Parathyroid adenoma (tissue), 2 donors: ENCODE results near the gene LRRC8E.

ENCODE experiments used
- H2AFZ ChIP-seq: fragments of 300-600 bp; sonication (generic); one replicate; pipeline ENCODE4 v1.7.0; 2017; ENCODE audit warnings: antibody characterized with exemption, mild to moderate bottlenecking
- H3K27ac ChIP-seq: fragments of 300-600 bp; sonication (generic); one replicate; pipeline ENCODE4 v1.7.0; 2017
- H3K27me3 ChIP-seq: fragments of 300-600 bp; sonication (generic); one replicate; pipeline ENCODE4 v1.7.0; 2017; ENCODE audit warnings: low read length; ENCODE audit not compliant: control insufficient read depth, insufficient read depth
- H3K36me3 ChIP-seq: fragments of 300-600 bp; sonication (generic); one replicate; pipeline ENCODE4 v1.7.0; 2017; ENCODE audit warnings: low read length; ENCODE audit not compliant: control insufficient read depth, insufficient read depth
- H3K4me1 ChIP-seq: fragments of 300-600 bp; sonication (generic); one replicate; pipeline ENCODE4 v1.7.0; 2017; ENCODE audit warnings: control low read depth
- H3K4me2 ChIP-seq: fragments of 300-600 bp; sonication (generic); one replicate; pipeline ENCODE4 v1.7.0; 2017; ENCODE audit warnings: low read length
- H3K4me3 ChIP-seq: fragments of 300-600 bp; sonication (generic); one replicate; pipeline ENCODE4 v1.7.0; 2017; ENCODE audit warnings: low read depth, low read length
- H3K79me2 ChIP-seq: fragments of 300-600 bp; sonication (generic); one replicate; pipeline ENCODE4 v1.7.0; 2017; ENCODE audit warnings: control low read depth
- H3K9ac ChIP-seq: fragments of 300-600 bp; sonication (generic); one replicate; pipeline ENCODE4 v1.7.0; 2017; ENCODE audit warnings: mild to moderate bottlenecking
- H3K9me3 ChIP-seq: fragments of 300-600 bp; sonication (generic); one replicate; pipeline ENCODE4 v1.7.0; 2017; ENCODE audit warnings: low read length; ENCODE audit not compliant: control insufficient read depth
- TF ChIP-seq, protein P1 (sequence below): fragments of 300-600 bp; sonication (generic); IDR thresholded peaks from one replicate; pipeline ENCODE4 v1.7.0; 2017; ENCODE audit warnings: antibody characterized with exemption, mild to moderate bottlenecking
- donor health status: primary hyperparathyroidism.

LRRC8E gene

DNA sequence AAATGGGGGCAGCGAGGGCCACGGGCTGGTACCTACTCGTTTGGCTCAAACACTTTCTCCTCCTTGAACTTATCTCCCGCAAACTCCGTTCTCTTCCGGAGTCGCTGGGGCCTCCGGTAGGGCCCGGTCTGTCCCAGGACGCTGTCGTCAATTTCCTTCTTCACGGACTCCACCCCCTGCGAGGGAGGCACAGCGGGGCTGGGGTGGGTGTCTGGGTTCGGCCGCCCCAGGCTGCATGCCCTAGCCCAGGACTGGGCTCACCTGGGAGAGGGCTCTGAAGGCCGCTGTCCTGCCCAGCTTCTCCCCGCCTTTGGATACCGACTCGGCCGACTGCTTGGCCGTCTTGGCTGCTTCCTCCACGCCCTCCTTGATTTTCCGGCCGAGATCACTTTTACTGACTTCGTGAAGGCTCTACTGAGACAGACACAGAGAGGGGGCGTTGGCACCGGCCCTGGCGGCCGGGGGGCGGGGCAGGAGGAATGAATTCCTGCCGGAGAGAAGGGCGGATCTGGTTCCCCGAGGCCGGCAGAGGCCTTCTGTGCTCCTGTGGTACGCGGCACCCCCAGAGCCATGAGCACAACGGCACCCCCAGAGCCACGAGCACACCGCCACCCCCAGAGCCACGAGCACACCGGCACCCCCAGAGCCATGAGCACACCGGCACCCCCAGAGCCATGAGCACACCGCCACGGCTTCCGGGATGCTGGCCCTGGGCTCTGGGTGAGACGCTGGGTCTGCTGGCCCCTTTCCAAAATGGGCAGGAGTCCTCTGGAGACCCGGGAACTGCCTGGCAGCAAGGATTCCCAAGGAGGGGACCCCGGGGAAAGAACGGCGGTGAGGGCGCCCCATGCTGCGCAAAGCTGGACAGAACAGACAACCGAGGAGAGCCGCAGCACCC lies 45.8 kb downstream of the LRRC8E start:
- TF ChIP-seq, protein P1, sequence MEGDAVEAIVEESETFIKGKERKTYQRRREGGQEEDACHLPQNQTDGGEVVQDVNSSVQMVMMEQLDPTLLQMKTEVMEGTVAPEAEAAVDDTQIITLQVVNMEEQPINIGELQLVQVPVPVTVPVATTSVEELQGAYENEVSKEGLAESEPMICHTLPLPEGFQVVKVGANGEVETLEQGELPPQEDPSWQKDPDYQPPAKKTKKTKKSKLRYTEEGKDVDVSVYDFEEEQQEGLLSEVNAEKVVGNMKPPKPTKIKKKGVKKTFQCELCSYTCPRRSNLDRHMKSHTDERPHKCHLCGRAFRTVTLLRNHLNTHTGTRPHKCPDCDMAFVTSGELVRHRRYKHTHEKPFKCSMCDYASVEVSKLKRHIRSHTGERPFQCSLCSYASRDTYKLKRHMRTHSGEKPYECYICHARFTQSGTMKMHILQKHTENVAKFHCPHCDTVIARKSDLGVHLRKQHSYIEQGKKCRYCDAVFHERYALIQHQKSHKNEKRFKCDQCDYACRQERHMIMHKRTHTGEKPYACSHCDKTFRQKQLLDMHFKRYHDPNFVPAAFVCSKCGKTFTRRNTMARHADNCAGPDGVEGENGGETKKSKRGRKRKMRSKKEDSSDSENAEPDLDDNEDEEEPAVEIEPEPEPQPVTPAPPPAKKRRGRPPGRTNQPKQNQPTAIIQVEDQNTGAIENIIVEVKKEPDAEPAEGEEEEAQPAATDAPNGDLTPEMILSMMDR = no peak
- Histone ChIP-seq H2AFZ (no peak overlapping the region), H3K4me2 (no peak overlapping the region), H3K36me3 (no peaks in the 10 kb centered on the region), H3K27ac (no peak overlapping the region), H3K79me2 (no peaks in the 10 kb centered on the region), H3K27me3 (no peaks in the 10 kb centered on the region), H3K9ac (no peak overlapping the region), H3K4me3 (no peak overlapping the region), H3K9me3 (no peaks in the 10 kb centered on the region), H3K4me1 (no peaks in the 10 kb centered on the region)

DNA sequence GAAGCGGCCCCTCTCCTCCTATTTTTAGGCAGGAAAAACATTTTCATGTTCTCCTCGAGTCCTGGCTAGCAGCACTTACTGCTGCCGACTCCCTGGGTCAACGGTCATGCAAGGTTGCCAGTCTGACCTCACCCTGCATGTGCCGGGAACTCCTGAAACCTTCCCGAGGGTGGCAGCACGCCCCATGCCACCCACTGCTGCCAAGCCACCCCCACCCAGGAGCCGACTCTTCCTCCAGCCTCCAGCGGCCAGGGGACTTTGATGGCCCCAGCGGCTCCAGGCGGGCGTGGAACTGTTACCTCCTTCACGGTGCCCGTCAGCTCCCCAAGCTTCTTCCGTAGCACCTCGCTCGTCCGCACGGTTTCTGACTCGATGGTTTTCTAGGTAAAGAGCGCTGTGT lies 46.5 kb downstream of the LRRC8E start:
- no peaks in the 10 kb centered on the region for H3K36me3 ChIP-seq
- H3K9me3 ChIP-seq = no peaks in the 10 kb centered on the region
- no peaks in the 10 kb centered on the region for H3K27me3 ChIP-seq
- H2AFZ ChIP-seq = no peak overlapping the region
- no peak overlapping the region for H3K4me2 ChIP-seq
- no peak overlapping the region for H3K27ac ChIP-seq
- no peak overlapping the region for H3K4me3 ChIP-seq
- no peaks in the 10 kb centered on the region for H3K79me2 ChIP-seq
- no peaks in the 10 kb centered on the region for H3K4me1 ChIP-seq
- TF ChIP-seq, protein P1 = no peak
- H3K9ac ChIP-seq = no peak overlapping the region

DNA sequence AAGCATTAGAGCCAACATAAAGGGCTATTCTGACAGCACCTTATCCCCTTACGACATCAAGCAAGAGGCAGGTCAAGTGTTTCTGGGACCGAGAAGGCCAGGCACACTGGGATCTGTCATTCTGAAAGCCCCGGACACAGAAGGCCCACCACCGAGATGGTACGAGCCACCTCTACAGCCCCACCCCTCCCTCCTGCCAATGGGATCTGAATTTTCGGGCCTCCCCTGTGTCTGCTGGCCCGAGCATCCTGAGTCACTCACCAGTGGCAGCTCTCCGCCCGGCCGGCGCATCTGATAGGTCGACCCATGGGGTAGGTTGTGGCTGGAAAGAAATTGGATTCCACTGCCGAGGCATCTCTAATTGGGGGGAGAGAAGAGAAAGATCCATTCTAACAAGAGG lies 52.5 kb downstream of the LRRC8E start:
- H3K27me3 ChIP-seq = no peaks in the 10 kb centered on the region
- no peak overlapping the region for H2AFZ ChIP-seq
- H3K4me3 ChIP-seq = no peak overlapping the region
- no peak overlapping the region for H3K9ac ChIP-seq
- no peaks in the 10 kb centered on the region for H3K4me1 ChIP-seq
- TF ChIP-seq, protein P1 = no peak
- H3K79me2 ChIP-seq = peaks cover 23% of the 10 kb centered on the region
- H3K36me3 ChIP-seq = no peaks in the 10 kb centered on the region
- no peaks in the 10 kb centered on the region for H3K9me3 ChIP-seq
- no peak overlapping the region for H3K4me2 ChIP-seq
- no peak overlapping the region for H3K27ac ChIP-seq

DNA sequence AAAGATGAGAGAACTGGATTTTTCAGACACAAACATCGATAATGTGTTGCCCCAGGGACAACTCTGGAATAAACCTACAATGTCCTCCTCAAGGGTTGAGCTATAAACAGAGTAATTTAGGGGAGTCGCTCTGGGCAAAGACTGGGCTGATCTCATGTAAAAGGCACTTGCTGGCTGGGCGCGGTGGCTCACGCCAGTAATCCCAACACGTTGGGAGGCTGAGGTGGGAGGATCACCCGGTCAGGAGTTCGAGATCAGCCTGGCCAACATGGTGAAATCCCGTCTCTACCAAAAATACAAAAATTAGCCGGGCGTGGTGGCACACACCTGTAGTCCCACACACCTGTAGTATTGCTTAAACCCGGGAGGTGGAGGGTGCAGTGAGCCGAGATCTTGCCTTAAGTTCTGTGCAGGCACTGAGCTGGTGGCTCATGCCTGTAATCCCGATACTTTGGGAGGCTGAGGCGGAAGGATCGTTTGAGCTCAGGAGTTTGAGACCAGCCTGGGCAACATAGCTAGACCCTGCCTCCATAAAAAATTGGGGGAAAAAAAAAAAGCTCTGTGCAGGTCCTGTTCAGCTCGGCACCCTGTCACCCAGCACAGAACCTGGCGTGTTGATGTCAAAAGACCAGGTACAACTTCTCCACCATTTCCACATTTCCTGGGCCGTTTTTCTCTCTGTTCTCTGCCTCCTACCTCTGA lies 53.7 kb downstream of the LRRC8E start:
- no peak overlapping the region for H3K9ac ChIP-seq

More for the DNA sequence above, 53.7 kb downstream of the LRRC8E start:
- Histone ChIP-seq H3K79me2 (peaks cover 23% of the 10 kb centered on the region), H2AFZ (no peak overlapping the region), H3K9me3 (no peaks in the 10 kb centered on the region), H3K4me3 (peak overlapping the region; percentile 99), H3K27me3 (no peaks in the 10 kb centered on the region), H3K4me1 (no peaks in the 10 kb centered on the region), H3K36me3 (no peaks in the 10 kb centered on the region), H3K27ac (no peak overlapping the region), H3K4me2 (peak overlapping the region; percentile 100)
- TF ChIP-seq, protein P1 = no peak
